NCI-H510A treated with DMSO at 0.1 percent for 48 hours (cell line): ENCODE measurements around the gene CCDC3.
A peak's percentile ranks its signal among the peaks of the same experiment; 100 is the strongest.
"Not testable (repeated sequence)": the region's sequence is repeated elsewhere in the genome, so short reads cannot be mapped to it uniquely, and the experiment has no call there.

ENCODE experiments used
- DNase-seq: peaks from one replicate; lab custom pipeline; 2025; lab: John Stamatoyannopoulos, UW

Gene CCDC3

GRCh38 chr10:13001041-13001886 lies at the start of gene CCDC3:
CCDC3 (minus strand) TSS chr10:13001713; CDS start chr10:13001570, 143 bp downstream.
- DNase-seq = peak; percentile 28

DNA sequence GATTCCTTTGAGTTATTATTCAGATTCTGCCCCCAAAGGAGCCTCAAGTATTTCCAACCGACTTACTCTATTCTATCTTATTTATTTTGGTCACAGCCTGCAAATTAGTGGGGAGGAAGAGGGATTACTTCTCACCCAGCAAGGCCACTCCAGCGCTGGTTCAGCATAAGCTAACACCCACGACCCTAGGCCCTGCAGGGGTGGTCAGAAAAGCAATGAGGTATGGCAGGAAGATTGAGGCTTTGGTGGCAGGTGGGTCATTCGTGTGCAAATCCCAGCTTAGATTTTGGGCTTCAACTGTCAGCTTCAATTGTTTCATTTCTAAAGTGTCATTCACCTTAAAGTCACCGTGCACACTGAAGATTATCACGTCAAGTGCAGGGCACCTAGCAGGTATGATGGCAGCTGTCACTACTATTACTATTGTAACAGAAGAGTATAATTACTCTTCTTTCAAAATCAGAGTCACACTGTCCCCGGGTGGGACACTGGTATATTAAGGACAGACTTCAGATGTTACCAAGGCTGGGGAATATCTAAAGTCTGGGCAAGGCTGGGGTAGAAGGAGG lies 49.7 kb upstream of the CCDC3 start:
- no peak for DNase-seq

DNA sequence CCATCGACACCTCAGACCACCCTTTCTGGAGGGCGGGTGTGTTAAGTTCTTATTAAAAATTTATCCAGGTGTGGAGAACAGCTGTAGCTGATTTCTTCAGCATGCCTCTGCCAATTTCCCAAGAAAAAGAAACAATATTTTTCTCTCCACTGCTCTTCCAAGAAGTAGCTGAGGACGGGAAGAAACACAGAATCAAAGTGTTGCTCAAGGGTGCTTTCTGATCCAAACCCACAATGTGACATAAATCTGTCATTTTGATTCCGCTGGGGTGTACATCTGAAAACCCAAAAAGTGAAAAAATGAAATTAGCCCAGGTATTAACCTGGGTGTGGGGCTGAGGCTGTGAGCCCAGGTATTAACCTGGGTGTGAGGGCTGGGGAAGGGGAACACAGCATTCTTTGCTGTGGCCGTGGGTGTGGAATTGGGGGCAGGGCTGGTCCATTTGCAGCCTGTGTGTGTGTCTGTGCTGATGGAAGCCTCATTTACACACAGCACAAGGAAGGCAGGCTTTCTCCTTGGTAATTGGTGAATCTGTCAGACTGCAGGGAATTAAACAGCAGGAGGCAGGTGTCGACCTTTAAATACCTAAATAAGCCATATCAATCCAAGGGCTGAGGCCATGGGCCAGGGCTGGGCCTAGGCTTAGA lies 48.4 kb upstream of the CCDC3 start:
- no peak for DNase-seq

GRCh38 chr10:13048762-13049161 lies 47.2 kb upstream of the CCDC3 start:
- DNase-seq = no peak

DNA sequence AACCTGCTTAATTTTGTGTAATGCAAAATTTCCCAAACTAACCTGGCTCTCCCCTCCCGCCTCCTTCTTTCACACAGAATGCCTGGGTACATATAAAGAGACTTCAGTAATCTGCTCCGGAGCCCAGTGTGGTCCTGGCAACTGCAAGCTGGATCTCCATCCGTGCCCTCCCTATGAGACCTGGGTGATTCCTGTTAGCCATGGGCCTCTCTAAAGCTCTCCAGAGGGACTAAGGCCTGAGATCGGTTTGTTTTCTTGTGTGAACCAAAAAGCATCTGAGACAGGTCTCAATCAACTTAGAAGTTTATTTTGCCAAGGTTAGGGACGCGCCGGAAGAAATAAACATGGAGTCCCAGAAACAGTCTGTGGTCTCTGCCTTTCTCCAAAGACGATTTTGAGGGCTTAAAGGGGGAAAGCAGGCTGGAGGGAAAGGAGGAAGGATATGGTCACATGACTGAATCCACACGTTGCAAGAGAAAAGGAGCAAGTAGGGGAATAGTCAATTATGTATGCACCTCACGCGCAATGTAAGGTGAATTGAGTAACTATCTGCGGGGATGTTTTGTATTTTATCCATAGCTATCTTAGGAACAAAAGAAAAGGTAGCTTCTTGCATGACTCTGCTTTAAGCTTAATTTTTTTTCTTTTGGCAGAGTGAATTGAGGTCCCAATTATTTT lies 46.2 kb upstream of the CCDC3 start:
- DNase-seq = no peak

DNA sequence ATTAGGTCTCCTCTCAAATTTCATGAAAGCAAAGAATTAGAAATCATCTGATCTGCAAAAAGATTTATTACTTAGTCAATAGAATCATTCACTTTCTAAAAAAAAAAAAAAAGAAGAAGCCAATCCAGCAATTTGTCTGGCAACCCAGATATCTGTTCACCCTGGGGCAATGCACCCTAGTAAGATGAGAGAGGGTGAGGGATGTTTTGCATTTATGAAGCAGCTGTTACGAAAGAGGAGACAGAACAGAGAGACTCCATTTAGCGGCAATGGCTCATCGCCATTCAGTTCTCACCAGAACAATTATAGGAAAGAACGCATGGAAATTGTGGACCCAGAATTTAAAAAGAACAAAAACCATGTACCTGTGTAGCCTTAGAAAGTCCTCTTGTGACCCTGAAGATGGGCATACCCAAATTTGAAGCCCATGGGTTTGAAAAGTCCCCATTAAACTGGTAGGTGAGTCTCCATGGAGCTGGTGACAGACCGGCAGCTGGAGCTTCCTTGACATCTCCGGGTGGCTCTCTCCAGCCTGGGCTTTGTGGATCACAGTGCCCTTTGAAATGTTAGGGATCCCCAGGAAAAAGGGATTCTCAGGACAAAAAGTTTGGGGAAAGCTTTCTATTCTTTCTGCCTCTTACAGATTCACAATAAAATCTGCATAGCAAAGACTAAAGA lies 45.5 kb upstream of the CCDC3 start:
- no peak for DNase-seq

- no peak for DNase-seq
Observed at GRCh38 chr10:13043520-13043919, 42.0 kb upstream of the CCDC3 start.

- no peak for DNase-seq
Observed at GRCh38 chr10:13039761-13040160, 38.2 kb upstream of the CCDC3 start.

GRCh38 chr10:13038391-13038790 lies 36.9 kb upstream of the CCDC3 start:
- DNase-seq = no peak

DNA sequence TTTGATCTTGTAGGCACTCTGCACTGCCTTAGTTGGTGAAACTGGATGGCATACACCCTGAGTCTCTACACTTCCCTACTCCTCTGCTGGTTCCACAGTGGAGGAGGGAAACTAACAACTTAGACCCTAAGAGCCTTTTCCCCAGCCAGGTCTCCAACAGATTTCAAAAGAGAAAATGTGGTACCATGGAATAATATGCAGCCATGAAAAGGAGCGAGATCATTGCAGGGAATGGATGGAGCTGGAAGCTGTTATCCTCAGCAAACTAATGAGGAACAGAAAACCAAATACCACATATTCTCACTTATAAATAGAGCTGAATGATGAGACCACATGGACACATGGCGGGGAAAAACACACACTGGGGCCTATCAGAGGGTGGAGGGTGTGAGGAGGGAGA lies 36.3 kb upstream of the CCDC3 start:
- DNase-seq = no peak

DNA sequence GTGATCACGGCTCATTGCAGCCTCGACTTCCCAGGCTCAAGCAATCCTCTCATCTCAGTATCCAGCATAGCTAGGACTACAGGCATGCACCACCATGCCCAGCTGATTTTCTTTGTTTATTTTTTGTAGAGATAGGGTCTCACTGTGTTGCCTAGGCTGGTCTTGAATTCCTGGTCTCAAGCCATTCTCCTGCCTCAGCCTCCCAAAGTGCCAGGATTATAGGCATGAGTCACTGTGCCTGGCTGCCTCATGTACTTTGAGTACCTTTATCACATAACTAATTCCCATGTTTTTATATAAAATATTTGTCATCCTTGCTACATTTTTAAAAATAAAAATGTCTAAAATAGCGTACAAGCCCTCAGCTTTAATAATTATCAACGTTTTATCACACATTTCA lies 35.3 kb upstream of the CCDC3 start:
- DNase-seq = no peak

DNA sequence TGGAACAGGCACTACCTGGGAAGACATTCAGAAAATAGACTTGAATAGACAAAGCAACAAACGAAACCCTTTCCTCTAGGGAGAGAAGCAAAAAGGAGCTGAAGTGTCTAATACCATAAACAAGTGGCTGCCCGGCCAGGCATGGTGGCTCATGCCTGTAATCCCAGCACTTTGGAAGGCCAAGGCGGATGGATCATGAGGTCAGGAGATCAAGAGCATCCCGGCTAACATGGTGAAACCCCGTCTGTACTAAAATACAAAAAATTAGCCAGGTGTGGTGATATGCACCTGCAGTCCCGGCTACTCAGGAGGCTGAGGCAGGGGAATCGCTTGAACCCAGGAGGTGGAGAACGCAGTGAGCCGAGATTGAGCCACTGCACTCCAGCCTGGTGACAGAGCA lies 34.2 kb upstream of the CCDC3 start:
- not testable (repeated sequence) for DNase-seq

DNA sequence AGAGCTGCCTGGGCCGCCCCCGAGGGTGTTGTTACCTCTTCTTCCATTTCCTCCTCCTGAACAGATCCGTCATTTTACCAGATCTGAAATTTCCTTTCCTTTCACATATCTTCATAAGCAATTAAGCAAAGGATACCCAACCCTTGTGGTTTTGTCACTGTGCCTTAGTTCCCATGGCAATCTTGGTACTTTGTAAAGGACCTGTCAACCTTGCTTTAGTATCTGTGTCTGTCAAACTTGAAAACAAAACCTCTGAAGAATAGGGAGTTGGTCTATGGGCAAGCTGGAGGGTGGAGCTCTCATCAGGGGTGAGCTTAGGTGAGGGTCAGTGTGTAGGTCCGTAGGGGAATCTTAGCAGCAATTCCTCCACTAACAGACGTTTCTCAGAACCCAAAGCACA lies 25.4 kb upstream of the CCDC3 start:
- no peak for DNase-seq

DNA sequence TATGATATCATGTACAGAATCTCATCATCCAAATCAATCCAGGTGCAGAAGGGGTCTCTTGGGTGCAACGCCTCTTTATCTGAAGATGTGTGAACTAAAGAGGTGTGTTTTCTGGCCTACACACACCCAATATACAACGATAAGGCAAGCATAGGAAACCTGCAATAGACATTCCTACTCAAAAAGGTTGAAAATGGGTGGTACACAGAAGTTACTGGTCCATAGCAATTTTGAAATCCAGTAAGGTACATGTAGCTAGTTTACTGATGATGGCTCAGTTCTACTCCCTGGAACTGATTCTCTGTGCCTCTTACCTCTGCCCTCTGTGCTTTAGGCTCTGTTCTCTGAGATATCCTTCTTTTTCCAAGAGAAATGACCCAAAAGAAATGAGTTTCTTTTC lies 22.2 kb upstream of the CCDC3 start:
- no peak for DNase-seq

DNA sequence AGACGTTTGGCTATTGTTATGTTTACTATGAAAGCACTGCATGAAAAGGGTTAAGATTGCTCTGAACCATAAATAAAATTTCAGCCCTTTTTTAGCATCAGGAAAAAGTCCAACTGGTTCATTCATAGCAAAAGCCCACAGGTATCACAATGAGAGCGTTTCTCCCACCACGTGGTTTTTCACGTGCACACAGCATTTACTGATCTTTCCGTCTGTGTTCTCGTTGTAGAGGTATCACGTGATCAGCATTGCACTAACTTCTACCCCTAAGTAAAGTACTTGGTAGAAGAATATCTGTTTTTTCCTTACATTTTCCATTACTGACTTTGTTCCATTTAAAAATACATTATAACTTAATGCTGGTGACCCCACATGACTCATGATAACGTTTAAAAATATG lies 17.8 kb upstream of the CCDC3 start:
- DNase-seq = no peak

- DNase-seq = no peak
Observed at GRCh38 chr10:13018171-13018570, 16.7 kb upstream of the CCDC3 start.

DNA sequence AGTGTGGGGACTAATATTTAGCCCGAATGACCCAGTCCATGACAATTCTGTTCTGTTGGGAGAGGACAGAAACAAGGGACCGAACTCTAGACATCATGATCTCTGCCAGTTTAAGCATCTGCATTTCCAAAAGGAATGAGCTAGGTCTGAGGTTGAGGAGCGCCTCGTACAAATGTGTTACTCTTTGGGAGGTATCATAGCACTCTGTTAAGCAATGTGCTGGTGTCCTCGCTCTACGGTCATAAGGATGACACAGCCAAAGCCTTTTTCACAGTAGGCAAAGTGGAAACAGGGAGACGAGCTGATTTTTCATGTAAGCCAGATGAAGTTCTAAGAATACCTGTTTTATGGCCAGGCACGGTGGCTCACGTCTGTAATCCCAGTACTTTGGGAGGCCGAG lies 15.4 kb upstream of the CCDC3 start:
- no peak for DNase-seq

DNA sequence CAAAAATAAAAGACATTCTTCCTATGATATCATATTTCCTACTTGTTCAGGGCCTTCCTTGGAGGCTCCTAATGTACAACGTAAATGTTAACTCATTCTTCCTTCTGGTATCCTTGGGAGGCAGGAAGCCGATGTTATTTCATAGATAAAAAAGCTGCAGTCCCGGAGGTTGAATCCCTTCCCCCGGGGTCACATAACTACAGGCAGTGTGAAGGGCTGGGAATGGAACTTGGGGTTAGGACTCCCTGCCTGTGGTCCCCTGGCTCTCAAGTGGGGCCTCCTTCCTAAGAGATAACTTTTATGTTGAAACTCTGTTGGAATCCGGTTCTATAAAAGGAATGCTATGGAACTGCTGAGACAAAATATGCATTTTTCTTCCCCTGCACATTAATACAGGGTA lies 14.9 kb upstream of the CCDC3 start:
- DNase-seq = no peak

- DNase-seq = no peak
Observed at GRCh38 chr10:13006037-13006436, 4.5 kb upstream of the CCDC3 start.

GRCh38 chr10:13003759-13004158 lies 2.2 kb upstream of the CCDC3 start:
- DNase-seq = no peak

- DNase-seq = no peak
Observed at GRCh38 chr10:13003004-13003403, 1.5 kb upstream of the CCDC3 start.

- no peak for DNase-seq
Observed at GRCh38 chr10:13001887-13002212, 337 bp upstream of the CCDC3 start.
